ENCODE results near the gene ECSIT.

Gene ECSIT

GRCh38 chr19:11539495-11540365 is 10.8 kb upstream of the ECSIT start:
- DNase-seq (no peak), ATAC-seq (replicated peaks) (no peak)
- H3K27me3 Mint-ChIP-seq = peaks cover 28 to 48% of the 10 kb centered on the region in 2 donors
- H3K27ac Mint-ChIP-seq = peak overlapping the region in 1 of 2 donors; percentile 12
- no peak overlapping the region for H3K4me3 Mint-ChIP-seq
- H3K36me3 Mint-ChIP-seq (ENCODE audit: insufficient read depth) = peaks cover 4% of the 10 kb centered on the region
- H3K9me3 Mint-ChIP-seq = no peaks in the 10 kb centered on the region
- H3K4me1 Mint-ChIP-seq (ENCODE audit: low read depth in 2 of 2) = peaks cover 5 to 6% of the 10 kb centered on the region in 2 donors

DNA sequence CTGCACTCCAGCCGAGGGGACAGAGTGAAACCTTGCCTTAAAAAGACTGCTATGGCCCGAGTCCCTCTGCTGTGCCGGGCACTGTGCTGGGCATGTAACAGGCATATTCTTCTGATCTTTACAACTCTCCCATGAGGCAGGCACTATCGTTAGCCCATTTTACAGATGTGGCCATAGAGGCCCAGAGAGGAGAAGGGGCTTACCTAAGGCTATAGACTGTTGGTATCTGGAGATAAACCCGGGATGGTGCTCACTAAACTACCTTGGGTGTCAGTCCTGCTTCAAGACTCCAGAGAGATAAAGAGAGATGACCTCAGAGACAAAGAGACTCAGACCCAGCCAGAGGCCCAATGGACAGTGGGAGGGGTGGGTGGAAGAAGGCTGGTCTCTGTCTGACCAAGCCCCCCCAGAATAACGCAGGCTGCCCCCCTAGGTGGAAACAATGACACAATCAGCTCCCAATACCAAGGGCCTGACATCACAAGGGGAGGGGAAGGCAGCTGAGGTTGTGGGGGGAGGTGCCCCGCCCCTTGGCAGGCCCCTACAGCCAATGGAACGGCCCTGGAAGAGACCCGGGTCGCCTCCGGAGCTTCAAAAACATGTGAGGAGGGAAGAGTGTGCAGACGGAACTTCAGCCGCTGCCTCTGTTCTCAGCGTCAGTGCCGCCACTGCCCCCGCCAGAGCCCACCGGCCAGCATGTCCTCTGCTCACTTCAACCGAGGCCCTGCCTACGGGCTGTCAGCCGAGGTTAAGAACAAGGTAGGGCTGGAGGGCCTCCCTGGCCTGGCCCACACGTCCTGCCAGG is 9.5 kb upstream of the ECSIT start, which contains the start of gene CNN1:
Gene CNN1 (plus strand): TSS at position 620 of the 805 bp plus-strand sequence. CDS start 77 bp downstream, at position 697.
- Mint-ChIP-seq H3K36me3 (ENCODE audit: insufficient read depth) (peaks cover 7% of the 10 kb centered on the region), H3K4me1 (ENCODE audit: low read depth in 2 of 2) (peaks cover 5 to 6% of the 10 kb centered on the region in 2 donors), H3K27ac (peak within 1 kb of the TSS in 1 of 2 donors; percentile 12), H3K27me3 (peaks cover 20 to 36% of the 10 kb centered on the region in 2 donors), H3K4me3 (no peak within 1 kb of the TSS), H3K9me3 (no peaks in the 10 kb centered on the region)
- DNase-seq = no peak
- no peak for ATAC-seq (replicated peaks)

DNA sequence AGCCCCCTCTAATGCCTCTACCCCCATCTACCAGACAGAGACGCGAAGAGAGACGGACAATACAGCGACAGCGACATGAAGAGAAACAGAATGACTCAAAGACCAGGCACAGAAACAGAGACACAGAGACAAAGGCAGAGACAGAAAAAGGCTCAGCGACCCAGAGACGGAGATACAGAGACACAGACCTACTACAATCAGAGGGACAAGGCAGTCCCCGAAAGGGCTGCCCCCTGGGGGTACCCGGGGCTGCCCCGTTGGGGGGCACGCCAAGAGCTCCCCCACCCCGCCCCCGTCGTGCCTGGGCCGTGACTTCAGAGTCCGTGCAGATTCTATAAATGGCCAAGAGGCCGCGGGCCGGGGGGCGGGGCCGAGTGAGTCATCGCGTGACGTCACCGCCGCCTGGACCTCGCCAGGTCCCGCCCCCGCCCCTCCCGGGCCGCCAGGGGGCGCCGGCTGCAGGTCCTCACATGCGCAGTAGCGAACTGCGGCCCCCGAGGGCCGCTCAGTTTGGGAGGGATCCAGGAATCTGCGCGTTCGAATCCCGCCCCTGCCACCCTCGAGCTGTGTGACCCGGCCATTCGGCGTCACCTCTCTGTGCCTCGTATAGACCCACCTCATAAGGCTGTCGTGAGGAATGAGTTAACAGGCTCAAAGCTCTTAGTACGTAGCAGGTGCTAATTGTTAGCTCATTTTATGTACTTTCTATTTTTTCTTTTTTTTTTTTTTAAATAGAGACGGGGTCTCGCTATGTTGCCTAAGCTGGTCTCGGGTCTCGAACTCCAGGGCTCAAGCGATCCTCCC is 7.1 kb upstream of the ECSIT start:
- Mint-ChIP-seq H3K27me3 (peaks cover 20 to 29% of the 10 kb centered on the region in 2 donors), H3K4me1 (ENCODE audit: low read depth in 2 of 2) (peaks cover 5 to 6% of the 10 kb centered on the region in 2 donors), H3K4me3 (peak overlapping the region; percentile 67 to 80), H3K9me3 (no peaks in the 10 kb centered on the region), H3K27ac (peak overlapping the region; percentile 78 to 90), H3K36me3 (ENCODE audit: insufficient read depth) (peaks cover 7% of the 10 kb centered on the region)
- ATAC-seq (replicated peaks) (peak; percentile 95), DNase-seq (peak; percentile 78 to 84 (median 78))

DNA sequence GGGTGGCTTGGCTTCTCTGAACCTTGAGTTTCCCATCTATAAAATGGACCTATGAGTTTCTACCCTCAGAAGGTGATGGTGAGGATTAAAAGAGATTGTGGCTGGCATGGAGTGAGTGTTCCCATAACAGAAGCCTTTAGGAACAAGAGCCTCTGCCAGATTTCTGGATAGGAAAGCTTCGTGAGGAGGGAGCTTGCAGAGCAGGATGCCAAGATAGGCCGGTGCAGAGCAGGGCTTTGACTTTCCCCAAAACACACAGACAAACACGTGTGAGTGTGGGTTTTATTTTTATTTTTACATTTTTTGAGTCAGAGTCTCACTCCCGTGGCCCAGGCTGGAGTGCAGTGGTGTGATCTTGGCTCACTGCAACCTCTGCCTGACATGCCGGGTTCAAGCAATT is 6.0 kb upstream of the ECSIT start:
- Mint-ChIP-seq H3K9me3 (no peaks in the 10 kb centered on the region), H3K27ac (peak overlapping the region; percentile 82 to 90), H3K36me3 (ENCODE audit: insufficient read depth) (peaks cover 7% of the 10 kb centered on the region), H3K4me1 (ENCODE audit: low read depth in 2 of 2) (peaks cover 5 to 6% of the 10 kb centered on the region in 2 donors), H3K27me3 (peaks cover 14 to 21% of the 10 kb centered on the region in 2 donors), H3K4me3 (peak overlapping the region; percentile 14 to 80)
- DNase-seq (no peak), ATAC-seq (replicated peaks) (no peak)

GRCh38 chr19:11534538-11534937 is 5.6 kb upstream of the ECSIT start:
- H3K4me1 Mint-ChIP-seq (ENCODE audit: low read depth in 2 of 2) = peaks cover 5 to 6% of the 10 kb centered on the region in 2 donors
- H3K36me3 Mint-ChIP-seq (ENCODE audit: insufficient read depth) = peaks cover 7% of the 10 kb centered on the region
- H3K27ac Mint-ChIP-seq = peak overlapping the region in 1 of 2 donors; percentile 82
- H3K4me3 Mint-ChIP-seq = peak overlapping the region; percentile 14 to 19
- DNase-seq (no peak), ATAC-seq (replicated peaks) (no peak)
- no peaks in the 10 kb centered on the region for H3K9me3 Mint-ChIP-seq
- peaks cover 13 to 17% of the 10 kb centered on the region in 2 donors for H3K27me3 Mint-ChIP-seq

GRCh38 chr19:11530432-11530831 is 1.5 kb upstream of the ECSIT start:
- no peak for DNase-seq
- no peak for ATAC-seq (replicated peaks)
- Mint-ChIP-seq H3K9me3 (no peaks in the 10 kb centered on the region), H3K4me3 (no peak overlapping the region), H3K4me1 (ENCODE audit: low read depth in 2 of 2) (peaks cover 17 to 19% of the 10 kb centered on the region in 2 donors), H3K27me3 (no peaks in the 10 kb centered on the region), H3K27ac (no peak overlapping the region), H3K36me3 (ENCODE audit: insufficient read depth) (peaks cover 13% of the 10 kb centered on the region)

GRCh38 chr19:11519138-11519537 is 9.8 kb downstream of the ECSIT start:
- Mint-ChIP-seq H3K27me3 (no peaks in the 10 kb centered on the region), H3K27ac (no peak overlapping the region), H3K4me3 (no peak overlapping the region), H3K36me3 (ENCODE audit: insufficient read depth) (peaks cover 48% of the 10 kb centered on the region), H3K4me1 (ENCODE audit: low read depth in 2 of 2) (peaks cover 0 to 4% of the 10 kb centered on the region in 2 donors), H3K9me3 (no peaks in the 10 kb centered on the region)
- ATAC-seq (replicated peaks) = no peak
- no peak for DNase-seq

DNA sequence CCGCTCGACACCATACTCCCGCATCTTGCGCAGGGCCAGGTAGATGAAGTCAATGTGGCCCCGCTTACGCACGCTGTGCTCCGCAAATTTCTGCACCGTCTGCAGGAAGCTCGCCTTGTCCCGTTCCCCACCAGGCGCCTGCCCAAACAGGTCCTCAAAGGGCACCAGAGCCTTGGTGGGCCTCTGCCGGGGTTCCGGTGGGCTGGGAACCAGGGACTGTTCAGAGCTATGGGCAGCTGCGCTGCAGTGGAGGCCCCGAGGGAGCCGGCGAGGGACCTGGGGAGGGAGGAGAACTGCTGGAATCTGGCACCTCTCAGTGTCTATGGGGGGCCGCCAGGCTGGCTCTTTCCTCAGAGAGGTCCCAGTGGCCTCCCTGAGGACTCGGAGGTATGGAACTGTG is 15.0 kb downstream of the ECSIT start:
- Mint-ChIP-seq H3K9me3 (no peaks in the 10 kb centered on the region), H3K4me1 (ENCODE audit: low read depth in 2 of 2) (no peaks in the 10 kb centered on the region), H3K4me3 (no peak overlapping the region), H3K27ac (no peak overlapping the region), H3K27me3 (no peaks in the 10 kb centered on the region), H3K36me3 (ENCODE audit: insufficient read depth) (peaks cover 46% of the 10 kb centered on the region)
- no peak for DNase-seq
- no peak for ATAC-seq (replicated peaks)

GRCh38 chr19:11510444-11510843 is 18.5 kb downstream of the ECSIT start:
- DNase-seq (no peak), ATAC-seq (replicated peaks) (no peak)
- Mint-ChIP-seq H3K4me1 (ENCODE audit: low read depth in 2 of 2) (peaks cover 7 to 11% of the 10 kb centered on the region in 2 donors), H3K27ac (no peak overlapping the region), H3K9me3 (no peaks in the 10 kb centered on the region), H3K36me3 (ENCODE audit: insufficient read depth) (peaks cover 47% of the 10 kb centered on the region), H3K4me3 (no peak overlapping the region), H3K27me3 (no peaks in the 10 kb centered on the region)

GRCh38 chr19:11507370-11508078 is 21.4 kb downstream of the ECSIT start:
- Mint-ChIP-seq H3K4me1 (ENCODE audit: low read depth in 2 of 2) (peaks cover 13 to 18% of the 10 kb centered on the region in 2 donors), H3K4me3 (peak overlapping the region; percentile 57 to 93), H3K27me3 (no peaks in the 10 kb centered on the region), H3K9me3 (no peaks in the 10 kb centered on the region), H3K27ac (peak overlapping the region; percentile 17 to 53), H3K36me3 (ENCODE audit: insufficient read depth) (peaks cover 43% of the 10 kb centered on the region)
- ATAC-seq (replicated peaks) = no peak
- no peak for DNase-seq

- Mint-ChIP-seq H3K4me3 (peak overlapping the region; percentile 90 to 93), H3K9me3 (no peaks in the 10 kb centered on the region), H3K27ac (peak overlapping the region; percentile 29 to 53), H3K36me3 (ENCODE audit: insufficient read depth) (peaks cover 39% of the 10 kb centered on the region), H3K27me3 (no peaks in the 10 kb centered on the region), H3K4me1 (ENCODE audit: low read depth in 2 of 2) (peaks cover 13 to 18% of the 10 kb centered on the region in 2 donors)
- DNase-seq (no peak), ATAC-seq (replicated peaks) (no peak)
These were observed 22.0 kb downstream of the ECSIT start for GRCh38 chr19:11506967-11507366.

GRCh38 chr19:11506101-11506555 is 22.8 kb downstream of the ECSIT start:
- H3K27me3 Mint-ChIP-seq = no peaks in the 10 kb centered on the region
- ATAC-seq (replicated peaks) (peak; percentile 11), DNase-seq (no peak)
- H3K4me3 Mint-ChIP-seq = peak overlapping the region; percentile 90 to 93
- no peaks in the 10 kb centered on the region for H3K9me3 Mint-ChIP-seq
- peaks cover 17 to 21% of the 10 kb centered on the region in 2 donors for H3K4me1 Mint-ChIP-seq (ENCODE audit: low read depth in 2 of 2)
- H3K27ac Mint-ChIP-seq = peak overlapping the region; percentile 91 to 98
- H3K36me3 Mint-ChIP-seq (ENCODE audit: insufficient read depth) = peaks cover 37% of the 10 kb centered on the region

Measured in effector memory CD8-positive, alpha-beta T cell (primary cell).